ENCODE data around the gene ZNF521. TPM values are rescaled to one million over a fixed set of nuclear protein-coding genes. Genes with fewer than 3 reads are reported as not detected.

Gene ZNF521
- polyA plus RNA-seq, 3 donors: 0.07 to 0.20 TPM; not detected in 1

DNA sequence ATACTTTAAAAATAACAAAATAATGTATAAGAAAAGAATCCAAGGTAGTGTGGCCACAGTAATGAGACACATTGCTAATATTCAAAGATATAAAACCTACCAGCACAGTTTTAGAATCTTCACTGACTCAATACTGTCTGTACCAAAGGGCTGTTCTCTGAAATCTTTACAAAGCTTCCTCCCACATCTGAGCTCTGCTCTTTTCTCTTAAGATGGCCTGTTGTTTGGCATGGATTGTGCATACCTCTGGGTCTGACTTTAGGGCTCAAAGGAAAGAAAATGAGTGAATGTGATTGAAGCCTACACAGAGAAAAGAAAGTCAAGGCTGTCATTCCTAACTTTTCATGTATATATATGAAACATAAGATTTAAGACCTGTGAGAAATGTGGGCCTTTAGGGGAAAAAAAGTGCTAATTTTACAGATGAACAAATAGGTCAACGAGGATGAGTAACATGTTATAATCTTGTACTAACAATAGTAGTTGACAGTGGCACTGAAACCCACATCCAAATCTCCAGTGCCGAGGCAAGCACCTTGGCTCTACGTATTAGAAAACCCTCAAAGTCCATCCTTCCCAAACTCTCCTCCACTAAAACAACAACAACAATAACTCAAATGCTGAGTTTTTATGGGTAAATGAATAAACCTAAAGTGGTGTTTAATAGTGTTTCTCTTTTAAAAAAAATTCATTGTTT, 114.2 kb downstream of the ZNF521 start:
- H3K9ac ChIP-seq (ENCODE audit: insufficient read depth, low read length, poor library complexity, severe bottlenecking): no peak overlapping the region
- Mint-ChIP-seq H3K27ac (no peak overlapping the region), H3K27me3 (ENCODE audit: low read depth in 3 of 3) (no peaks in the 10 kb centered on the region), H3K4me3 (no peak overlapping the region), H3K4me1 (peaks cover 8% of the 10 kb centered on the region), H3K9me3 (no peaks in the 10 kb centered on the region), H3K36me3 (no peaks in the 10 kb centered on the region)
- H4K20me1 ChIP-seq (ENCODE audit: insufficient read depth, low read length): no peaks in the 10 kb centered on the region
- no peaks in the 10 kb centered on the region for H3K27me3 ChIP-seq (ENCODE audit: control insufficient read depth in 2 of 2, insufficient read depth in 2 of 2, low read length in 2 of 2)
- WGBS (ENCODE audit: insufficient coverage): no CpG with 5 or more reads among the region's 3 CpGs
- TF ChIP-seq, protein P1, sequence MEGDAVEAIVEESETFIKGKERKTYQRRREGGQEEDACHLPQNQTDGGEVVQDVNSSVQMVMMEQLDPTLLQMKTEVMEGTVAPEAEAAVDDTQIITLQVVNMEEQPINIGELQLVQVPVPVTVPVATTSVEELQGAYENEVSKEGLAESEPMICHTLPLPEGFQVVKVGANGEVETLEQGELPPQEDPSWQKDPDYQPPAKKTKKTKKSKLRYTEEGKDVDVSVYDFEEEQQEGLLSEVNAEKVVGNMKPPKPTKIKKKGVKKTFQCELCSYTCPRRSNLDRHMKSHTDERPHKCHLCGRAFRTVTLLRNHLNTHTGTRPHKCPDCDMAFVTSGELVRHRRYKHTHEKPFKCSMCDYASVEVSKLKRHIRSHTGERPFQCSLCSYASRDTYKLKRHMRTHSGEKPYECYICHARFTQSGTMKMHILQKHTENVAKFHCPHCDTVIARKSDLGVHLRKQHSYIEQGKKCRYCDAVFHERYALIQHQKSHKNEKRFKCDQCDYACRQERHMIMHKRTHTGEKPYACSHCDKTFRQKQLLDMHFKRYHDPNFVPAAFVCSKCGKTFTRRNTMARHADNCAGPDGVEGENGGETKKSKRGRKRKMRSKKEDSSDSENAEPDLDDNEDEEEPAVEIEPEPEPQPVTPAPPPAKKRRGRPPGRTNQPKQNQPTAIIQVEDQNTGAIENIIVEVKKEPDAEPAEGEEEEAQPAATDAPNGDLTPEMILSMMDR (IDR thresholded peaks at IDR 0.05): no peak
- no peak overlapping the region for H3K27ac ChIP-seq (ENCODE audit: low read depth in 1 of 2, low read length in 2 of 2)
- intact Hi-C loops (cut with micrococcal nuclease): no loop called here
- no peak overlapping the region for H2AFZ ChIP-seq (ENCODE audit: insufficient read depth, low read depth, low read length, poor library complexity, severe bottlenecking)
- no peak overlapping the region for H3K4me3 ChIP-seq (replicated peaks in 1 of 3; ENCODE audit: low read depth in 2 of 3, low read length in 3 of 3)
- H3K4me1 ChIP-seq (ENCODE audit: control insufficient read depth in 1 of 2, insufficient read depth in 2 of 2, low read length in 2 of 2): peaks cover 11 to 14% of the 10 kb centered on the region in 2 donors
- H3K79me2 ChIP-seq (ENCODE audit: insufficient read depth, low read length): no peaks in the 10 kb centered on the region
- H3K36me3 ChIP-seq (replicated peaks in 1 of 2; ENCODE audit: control insufficient read depth in 1 of 2, insufficient read depth in 2 of 2, low read length in 2 of 2): no peaks in the 10 kb centered on the region
- H3K4me2 ChIP-seq (replicated peaks; ENCODE audit: extremely low read depth, low read length, poor library complexity, severe bottlenecking): no peak overlapping the region
- no peaks in the 10 kb centered on the region for H3K9me3 ChIP-seq (replicated peaks in 1 of 2; ENCODE audit: control insufficient read depth in 1 of 2, insufficient read depth in 1 of 2, low read length in 2 of 2)
- no peak for DNase-seq

DNA sequence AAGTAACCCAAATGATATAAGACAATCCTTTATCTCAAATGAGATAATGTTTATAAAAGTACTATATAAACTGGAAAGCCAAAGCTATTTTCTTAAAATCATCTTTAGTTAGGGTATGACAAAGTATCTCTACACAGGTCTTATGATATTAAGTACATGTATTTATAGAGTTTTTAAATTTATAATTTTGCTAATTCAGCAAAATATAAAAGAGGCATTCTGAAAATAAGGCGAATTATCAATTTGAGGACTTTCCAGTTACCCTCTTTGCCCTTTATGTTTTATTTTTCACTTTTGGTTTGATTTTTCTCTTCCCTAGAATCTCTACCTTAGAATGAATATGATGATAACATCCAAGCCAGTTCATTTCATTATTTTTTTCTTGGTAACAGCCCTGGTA, 115.2 kb downstream of the ZNF521 start:
- no peak overlapping the region for H3K4me2 ChIP-seq (replicated peaks; ENCODE audit: extremely low read depth, low read length, poor library complexity, severe bottlenecking)
- H3K4me3 ChIP-seq (replicated peaks in 1 of 3; ENCODE audit: low read depth in 2 of 3, low read length in 3 of 3): no peak overlapping the region
- Mint-ChIP-seq H3K27ac (no peak overlapping the region), H3K27me3 (ENCODE audit: low read depth in 3 of 3) (no peaks in the 10 kb centered on the region), H3K4me1 (peaks cover 8% of the 10 kb centered on the region), H3K4me3 (no peak overlapping the region), H3K36me3 (no peaks in the 10 kb centered on the region), H3K9me3 (no peaks in the 10 kb centered on the region)
- H3K27ac ChIP-seq (ENCODE audit: low read depth in 1 of 2, low read length in 2 of 2): no peak overlapping the region
- H3K79me2 ChIP-seq (ENCODE audit: insufficient read depth, low read length): no peaks in the 10 kb centered on the region
- no peak overlapping the region for H3K9ac ChIP-seq (ENCODE audit: insufficient read depth, low read length, poor library complexity, severe bottlenecking)
- H3K36me3 ChIP-seq (replicated peaks in 1 of 2; ENCODE audit: control insufficient read depth in 1 of 2, insufficient read depth in 2 of 2, low read length in 2 of 2): no peaks in the 10 kb centered on the region
- TF ChIP-seq, protein P1 (IDR thresholded peaks at IDR 0.05): no peak
- H3K27me3 ChIP-seq (ENCODE audit: control insufficient read depth in 2 of 2, insufficient read depth in 2 of 2, low read length in 2 of 2): no peaks in the 10 kb centered on the region
- H2AFZ ChIP-seq (ENCODE audit: insufficient read depth, low read depth, low read length, poor library complexity, severe bottlenecking): no peak overlapping the region
- no peak for DNase-seq
- WGBS (ENCODE audit: insufficient coverage): no CpG with 5 or more reads among the region's 1 CpG
- no peaks in the 10 kb centered on the region for H4K20me1 ChIP-seq (ENCODE audit: insufficient read depth, low read length)
- peaks cover 11 to 14% of the 10 kb centered on the region in 2 donors for H3K4me1 ChIP-seq (ENCODE audit: control insufficient read depth in 1 of 2, insufficient read depth in 2 of 2, low read length in 2 of 2)
- intact Hi-C loops (cut with micrococcal nuclease): no loop called here
- H3K9me3 ChIP-seq (replicated peaks in 1 of 2; ENCODE audit: control insufficient read depth in 1 of 2, insufficient read depth in 1 of 2, low read length in 2 of 2): no peaks in the 10 kb centered on the region

Measured in CD14-positive monocyte (primary cell).